SH-SY5Y (cell line): ENCODE data around the gene ABI1.

Experiments used
- GATA2 ChIP-seq: IDR thresholded peaks from 2 replicates; pipeline ENCODE4 v1.6.1; 2011; ENCODE audit warnings: mild to moderate bottlenecking, low read depth, low read length
- GATA3 ChIP-seq: IDR thresholded peaks from 2 replicates; pipeline ENCODE4 v1.6.1; 2011; ENCODE audit warnings: low read depth, mild to moderate bottlenecking, low read length, moderate library complexity

DNA sequence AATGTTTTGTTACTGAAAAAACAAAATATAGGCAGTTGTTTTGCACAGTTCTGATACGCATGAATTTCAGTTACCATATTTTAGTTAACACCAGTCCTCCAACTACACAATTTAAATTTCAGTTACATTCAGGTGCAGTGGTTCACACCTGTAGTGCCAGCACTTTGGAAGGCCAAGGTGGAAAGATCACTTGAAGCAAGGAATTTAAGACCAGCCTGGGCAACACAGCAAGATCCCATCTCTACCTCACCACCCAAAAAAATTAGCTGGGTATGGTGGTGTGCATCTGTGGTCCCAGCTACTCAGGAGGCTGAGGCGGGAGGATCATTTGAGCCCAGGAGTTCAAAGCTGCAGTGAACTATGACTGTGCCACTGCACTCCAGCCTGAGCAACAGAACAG is 45.3 kb downstream of the ABI1 start:
- TF ChIP-seq GATA2 (no peak), GATA3 (no peak)
